DMS 273 (cell line): ENCODE measurements around the gene SSH2.
"Not testable (repeated sequence)": the region's sequence is repeated elsewhere in the genome, so short reads cannot be mapped to it uniquely, and the experiment has no call there.

Experiments used
- DNase-seq: peaks from one replicate; lab custom pipeline; 2025; ENCODE audit not compliant: unreplicated experiment; lab: John Stamatoyannopoulos, UW

The SSH2 gene

DNA sequence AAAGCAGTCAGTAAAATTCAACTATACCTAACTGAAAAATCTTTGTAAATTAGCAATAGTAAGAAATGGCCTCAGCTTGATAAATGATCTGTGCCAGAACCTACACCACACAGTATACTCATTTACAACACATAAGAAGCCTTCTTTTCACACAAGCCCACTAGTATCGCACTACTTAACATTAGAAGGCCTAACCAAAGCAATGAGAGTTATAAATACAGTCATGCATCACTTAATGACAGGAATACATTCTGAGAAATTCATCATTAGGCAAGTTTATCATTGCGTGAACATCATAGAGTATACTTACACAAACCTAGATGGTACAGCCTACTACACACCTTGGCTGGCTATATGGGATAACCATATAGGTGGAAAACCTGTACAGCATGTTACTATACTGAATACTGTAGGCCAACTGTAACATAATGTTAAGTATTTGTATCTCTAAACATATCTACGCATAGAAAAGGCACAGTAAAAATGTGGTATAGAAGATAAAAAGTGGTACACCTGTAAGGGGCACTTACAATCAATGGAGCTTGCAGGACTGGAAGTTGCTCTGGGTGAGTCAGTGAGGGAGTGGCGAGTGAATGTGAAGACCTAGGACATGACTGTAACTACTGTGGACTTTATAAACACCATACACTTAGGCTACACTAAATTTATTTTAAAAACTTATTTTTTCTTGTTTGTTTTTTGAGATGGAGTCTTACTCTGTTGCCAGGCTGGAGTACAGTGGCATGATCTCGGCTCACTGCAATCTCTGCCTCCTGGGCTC, 180.8 kb downstream of the SSH2 start:
- no peak for DNase-seq

DNA sequence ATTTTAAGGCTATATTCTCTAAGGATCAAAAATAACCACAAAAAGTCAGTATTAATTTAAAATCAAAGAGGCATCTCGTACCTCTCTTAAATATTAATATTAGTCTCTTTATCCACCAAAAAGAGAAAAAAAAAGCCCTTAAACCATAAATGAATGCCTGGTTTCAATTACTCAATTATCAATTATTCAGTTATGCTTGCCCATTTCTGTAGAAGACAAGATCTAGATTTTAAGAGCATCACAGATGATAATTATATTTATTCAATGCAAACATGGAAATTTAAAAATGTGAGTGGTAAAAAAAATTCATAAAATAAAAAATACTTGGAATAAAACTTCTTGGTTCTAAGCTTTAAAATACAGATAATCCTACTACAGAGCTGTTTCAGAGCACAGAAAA, 181.6 kb downstream of the SSH2 start:
- no peak for DNase-seq

DNA sequence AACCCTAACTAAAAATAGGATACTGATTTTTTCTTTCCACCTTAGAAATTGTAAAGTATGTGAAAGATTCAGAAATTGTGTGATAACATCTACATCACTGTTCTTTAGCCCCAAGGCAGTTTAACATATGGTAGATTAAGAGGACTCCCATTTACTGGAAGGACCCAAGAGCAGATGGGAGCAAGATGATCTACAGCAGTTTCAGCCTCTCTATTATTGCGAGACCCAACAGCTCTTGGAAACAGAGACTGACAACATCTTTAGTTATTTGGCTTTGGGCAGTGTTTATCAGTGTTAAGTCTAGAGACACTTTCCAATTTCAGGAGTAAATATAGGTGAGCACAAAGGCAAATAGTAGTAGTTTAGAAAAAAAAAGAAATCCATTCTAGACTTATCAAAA, 182.4 kb downstream of the SSH2 start:
- DNase-seq, result peak; percentile 85

DNA sequence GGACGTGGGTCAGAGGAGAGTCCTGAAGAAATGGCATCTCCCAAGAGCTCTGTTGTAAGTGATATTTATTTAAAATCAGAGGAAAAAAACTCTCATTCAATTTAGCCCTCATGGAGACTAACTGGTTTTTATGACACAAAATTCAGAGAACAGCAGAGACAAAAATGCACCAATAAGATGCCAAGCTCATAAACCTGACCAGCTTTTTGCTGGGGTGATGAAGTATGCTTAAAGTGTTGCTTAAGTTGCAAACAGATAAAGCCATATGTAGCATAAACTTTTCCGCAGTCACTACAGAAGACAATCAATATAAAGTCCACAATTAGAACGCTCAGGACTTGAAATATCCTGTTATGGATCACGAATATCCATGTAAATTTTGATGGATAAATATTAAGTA, 183.4 kb downstream of the SSH2 start:
- DNase-seq, result peak; percentile 11

DNA sequence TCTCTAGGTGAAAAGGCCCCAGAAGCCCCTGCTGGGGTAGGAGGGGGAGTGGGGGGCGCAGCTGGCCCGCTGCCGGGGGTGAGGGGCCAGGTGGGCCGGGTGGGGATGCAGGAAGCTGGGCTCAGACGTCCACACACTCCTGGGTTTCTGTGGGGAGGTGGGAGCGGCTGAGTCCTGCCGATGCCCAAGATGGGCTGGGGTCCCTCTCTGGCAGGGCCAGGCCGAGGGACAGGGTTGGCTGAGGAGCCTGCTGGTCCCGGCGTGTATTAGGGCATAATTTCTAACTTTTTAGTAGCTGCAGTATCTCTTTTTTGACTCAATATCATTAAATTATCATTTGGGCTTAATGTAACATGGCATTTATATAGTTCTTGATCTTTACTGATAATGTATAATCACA, 185.9 kb downstream of the SSH2 start:
- DNase-seq, result no peak

DNA sequence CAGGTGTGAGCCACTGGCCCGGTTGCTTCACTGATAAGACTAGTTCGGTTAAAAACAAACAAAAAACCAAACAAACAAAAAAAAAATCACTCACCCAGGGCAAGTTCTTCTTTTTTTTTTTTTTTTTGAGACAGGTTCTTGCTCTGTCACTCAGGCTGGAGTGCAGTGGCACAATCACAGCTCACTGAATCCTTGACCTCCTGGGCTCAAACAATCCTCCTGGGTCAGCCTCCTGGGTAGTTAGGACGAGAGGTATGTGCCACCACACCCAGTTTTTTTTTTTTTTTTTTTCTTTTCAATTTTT, 187.9 kb downstream of the SSH2 start:
- DNase-seq, result no peak

DNA sequence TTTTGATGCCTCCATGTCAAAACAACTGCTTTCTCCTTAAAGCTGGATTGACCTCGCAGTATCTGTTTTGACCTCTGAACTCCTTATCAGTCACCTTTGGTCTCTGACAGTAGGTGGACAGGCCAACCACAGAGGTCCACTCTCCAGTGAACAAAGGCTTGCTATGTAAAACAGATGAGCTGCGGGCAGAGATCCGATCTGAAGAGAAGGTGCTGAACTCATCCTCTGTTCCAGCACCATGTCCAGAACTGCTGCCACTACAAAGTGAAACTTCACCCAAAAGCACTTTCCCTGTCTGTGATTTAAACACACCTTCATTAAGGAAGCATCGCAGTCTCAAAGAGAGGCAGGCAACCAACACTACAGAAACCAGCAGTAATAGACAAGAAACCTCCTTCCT, 190.0 kb downstream of the SSH2 start:
- no peak for DNase-seq

DNA sequence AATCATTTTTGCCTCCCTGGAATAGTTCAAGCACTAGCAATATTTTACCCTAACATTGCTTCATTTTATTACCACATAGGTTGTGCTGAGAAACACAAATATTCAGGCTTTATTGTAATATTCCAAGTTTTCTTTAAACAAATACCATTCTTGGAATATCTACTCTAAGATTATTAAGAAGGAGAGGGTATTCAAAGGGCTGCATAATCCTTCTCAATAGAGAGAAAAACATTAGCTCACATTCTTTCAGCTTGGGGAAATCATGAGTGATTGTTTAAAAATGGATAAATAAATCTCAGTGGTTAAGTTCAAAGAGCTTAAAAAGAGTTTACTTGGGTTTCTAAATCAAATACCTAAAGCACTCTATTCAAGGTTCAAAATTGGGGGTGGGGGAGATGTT, 195.4 kb downstream of the SSH2 start:
- no peak for DNase-seq

DNA sequence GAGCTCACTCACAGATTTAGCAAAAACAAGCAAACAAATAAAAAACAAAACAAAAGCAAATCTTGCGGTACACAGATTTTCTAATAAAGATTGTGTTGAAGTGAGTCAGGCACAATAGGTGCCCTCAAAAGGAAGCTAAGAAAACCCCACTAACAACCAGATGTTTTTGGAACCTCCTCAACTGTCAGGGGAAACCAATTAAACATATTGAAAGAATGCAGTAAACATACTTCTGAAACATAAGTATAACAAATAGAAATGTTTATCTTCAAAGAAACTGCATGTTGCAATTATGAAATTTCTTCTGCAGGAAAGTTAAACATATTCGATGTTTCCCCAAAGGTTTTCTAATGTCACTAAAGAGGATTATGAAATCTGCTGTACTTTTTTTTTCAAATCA, 196.9 kb downstream of the SSH2 start:
- no peak for DNase-seq

DNA sequence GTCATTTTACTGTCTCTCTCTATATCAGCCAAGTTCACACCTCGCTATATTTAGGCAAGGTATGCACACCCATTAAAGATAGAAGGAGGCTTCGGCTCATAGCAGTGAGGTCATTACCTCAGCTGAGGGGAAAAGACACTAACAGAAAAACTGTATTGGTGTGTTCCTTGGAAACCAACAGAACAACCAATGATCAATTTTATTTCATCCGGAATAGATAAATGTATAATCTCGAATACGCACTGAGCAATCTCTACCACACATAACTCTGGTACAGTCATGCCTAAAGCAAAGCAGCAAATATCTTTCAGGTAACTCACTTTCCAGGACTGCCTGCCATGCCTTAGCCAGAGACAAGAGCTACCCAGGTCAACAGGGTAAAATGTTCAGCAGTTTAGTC, 197.4 kb downstream of the SSH2 start:
- no peak for DNase-seq

DNA sequence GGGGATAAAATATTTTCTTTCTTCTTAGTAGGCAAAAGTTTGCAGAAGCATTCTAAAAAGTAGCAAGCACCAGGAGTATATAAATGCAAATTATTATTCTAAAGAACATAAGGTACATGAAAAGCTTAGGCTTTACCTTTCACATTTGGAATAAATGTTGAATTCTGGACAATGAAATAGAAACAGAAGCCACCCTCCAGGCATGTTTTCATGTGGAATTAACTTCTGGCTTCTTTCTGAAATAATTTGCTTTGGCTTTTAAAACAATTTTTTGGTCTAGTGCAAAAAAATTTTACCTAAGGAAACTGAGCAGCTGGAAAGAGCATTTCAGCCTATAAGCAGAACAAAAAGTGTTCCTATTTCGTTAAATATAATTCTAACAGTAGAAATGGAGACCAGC, 197.8 kb downstream of the SSH2 start:
- no peak for DNase-seq

DNA sequence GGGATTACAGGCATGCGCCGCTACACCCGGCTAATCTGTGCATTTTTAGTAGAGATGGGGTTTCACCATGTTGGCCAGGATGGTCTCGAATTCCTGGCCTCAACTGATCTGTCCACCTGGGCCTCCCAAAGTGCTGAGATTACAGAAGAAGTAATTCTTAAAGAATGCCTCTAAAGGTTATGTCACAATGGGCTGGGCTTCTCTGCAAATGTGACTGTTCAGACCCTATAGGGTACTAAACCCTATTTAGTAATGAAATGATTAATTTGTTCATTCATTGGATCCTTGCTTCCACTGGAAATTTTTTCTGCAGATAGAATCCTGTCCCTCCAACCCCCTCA, 198.5 kb downstream of the SSH2 start:
- DNase-seq, result no peak

DNA sequence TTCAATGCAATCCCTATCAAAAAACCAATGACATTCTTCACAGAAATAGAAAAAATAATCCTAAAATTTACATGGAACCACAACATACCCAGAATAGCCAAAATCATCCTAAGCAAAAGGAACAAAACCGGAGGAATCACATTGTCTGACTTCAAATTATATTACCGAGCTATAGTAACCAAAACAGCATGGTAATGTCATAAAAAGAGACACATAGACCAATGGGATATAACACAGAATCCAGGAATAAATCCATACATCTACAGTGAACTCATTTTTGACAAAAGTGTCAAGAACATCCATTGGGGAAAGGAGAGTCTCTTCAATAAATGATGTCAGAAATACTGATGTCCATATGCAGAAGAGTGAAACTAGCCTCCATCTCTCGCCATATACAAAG, 201.5 kb downstream of the SSH2 start:
- DNase-seq, result no peak

DNA sequence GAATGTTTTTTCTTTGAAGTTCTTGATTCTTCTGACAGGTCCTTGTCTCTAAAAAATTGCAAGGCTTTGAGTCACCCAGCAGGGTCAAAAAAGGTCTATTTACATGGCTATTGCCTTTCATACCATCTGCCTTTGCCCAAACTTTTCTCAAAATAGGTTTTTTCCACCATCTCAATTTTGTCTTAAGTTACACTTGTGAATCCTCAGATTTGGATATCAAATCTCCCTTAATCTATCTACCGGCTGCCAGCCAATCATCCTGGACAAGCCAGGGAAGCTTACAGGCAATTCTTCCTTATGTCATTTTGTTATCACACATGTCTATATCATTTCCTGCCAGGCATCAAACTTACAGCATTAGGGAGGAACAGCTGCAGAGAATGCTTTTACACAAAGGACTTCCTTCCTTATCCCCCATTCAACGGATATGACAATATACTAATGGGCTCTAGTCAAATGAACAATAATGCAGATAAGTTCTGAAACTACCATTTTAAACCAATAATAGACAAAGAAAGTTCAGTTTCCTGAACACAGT, 203.2 kb downstream of the SSH2 start:
- DNase-seq, result peak; percentile 71

DNA sequence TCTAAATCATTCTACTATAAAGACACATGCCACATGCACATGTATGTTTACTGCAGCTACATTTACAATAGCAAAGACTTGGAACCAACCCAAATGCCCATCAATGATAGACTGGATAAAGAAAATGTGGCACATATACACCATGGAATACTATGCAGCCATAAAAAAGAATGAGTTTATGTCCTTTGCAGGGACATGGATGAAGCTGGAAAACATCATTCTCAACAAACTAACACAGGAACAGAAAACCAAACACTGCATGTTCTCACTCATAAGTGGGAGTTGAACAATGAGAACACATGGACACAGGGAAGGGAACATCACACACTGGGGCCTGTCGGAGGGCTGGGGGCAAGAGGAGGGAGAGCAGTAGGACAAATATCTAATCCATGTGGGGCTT, 204.6 kb downstream of the SSH2 start:
- DNase-seq, result not testable (repeated sequence)

DNA sequence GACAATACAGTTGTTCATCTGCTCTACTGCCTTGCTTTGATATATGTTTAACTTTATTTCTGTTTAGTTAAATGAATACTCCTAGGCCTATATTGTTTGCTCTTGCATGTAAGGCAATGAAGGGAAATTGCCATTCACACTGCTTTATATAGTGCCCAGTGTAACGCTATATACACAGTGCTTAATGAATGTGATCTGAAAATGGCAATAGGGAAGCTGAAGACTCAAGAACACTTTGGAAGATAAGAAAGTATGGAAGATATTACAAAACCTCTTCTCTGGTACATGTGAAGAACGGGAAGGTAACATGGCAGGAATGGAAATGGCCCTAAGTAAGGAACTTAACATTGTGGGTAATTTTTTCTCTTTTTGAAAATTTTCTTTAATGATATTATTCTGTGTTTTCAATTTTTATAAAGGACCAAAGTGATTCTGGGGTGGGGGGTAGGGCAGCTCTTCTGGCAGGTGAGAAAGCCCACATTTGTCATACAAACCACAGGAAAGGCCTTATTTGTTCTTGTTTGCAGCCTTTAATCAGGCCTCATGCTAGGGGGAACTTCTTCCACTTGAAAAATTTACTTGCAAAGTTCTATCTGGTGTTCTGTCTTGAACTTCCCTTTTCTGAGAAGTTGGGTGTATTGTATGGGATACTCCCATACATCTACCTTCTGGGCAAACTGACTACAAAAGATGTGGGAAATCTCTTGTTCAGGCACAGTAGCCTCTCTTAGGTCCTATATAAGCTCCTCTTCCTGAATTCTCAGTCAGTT, 206.6 kb downstream of the SSH2 start:
- no peak for DNase-seq

DNA sequence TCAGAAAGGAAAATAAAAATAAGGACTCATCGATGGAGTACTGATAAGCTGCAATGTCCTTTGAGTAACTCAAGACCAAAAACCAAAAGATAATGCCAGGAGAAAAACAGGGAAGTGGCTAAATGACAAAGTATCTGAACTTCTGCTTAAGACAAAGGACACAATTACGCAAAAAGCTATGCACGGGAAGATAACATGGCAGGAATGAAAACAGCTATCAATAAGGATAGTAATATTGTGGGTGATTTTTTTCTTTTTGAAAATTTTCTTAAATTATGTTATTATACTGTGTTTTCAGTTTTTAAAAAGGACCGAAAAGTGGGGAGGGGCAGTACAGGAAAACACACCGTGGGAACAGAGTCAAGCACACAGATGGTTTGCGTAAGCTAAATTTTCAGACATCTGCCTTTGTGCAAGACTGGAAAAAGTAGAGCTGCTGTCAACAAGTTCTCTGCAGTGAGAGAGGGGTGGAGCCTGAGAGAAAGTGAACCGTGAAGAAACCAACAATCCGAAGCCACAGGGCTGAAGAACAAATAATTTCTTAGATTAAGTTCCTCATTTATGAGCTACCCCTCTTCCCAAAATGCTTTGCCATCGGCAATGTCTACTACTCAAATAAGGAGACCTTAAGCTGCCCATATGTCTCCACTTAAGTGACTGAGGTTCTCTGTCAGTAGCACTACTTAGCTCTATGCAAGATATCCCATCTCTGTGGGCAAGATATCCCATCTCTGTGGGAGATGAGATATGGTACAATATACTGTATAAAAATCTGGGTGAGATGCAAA, 207.4 kb downstream of the SSH2 start:
- DNase-seq, result peak; percentile 93

DNA sequence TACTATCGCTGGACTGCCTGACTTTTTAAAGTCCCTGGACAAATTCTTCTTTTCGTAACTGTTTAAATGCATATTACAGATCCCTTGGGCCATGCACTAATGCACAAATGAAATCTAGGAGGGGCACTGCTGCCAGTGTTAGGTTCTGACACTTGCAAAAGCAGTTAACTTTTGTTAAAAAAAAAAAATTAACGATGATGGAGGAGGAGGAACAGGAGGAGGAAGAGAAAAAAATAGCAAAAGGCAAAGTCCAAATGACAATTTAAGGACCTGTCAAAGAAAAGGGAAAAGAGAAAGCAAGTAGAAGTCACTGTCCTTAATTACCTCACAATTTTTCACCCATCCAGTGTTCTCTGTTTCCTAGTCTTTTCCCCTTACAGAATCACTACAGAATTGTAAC, 209.5 kb downstream of the SSH2 start:
- DNase-seq, result no peak

DNA sequence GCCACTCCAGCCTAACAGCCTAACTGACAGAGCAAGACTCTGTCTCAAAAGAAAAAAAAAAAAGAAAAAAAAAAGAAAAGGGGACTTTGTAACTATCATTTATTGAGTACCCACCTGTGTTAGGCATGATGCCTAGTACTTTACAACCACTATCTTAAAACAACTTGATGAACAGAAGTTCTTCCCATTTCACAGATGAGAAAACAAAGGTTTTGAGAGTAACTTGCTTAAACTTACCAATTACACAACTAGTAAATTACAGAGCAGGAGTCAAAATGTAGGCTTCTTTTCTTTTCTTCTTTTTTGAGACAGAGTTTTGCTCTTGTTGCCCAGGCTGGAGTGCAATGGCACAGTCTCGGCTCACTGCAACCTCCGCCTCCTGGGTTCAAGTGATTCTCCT, 210.6 kb downstream of the SSH2 start:
- no peak for DNase-seq

DNA sequence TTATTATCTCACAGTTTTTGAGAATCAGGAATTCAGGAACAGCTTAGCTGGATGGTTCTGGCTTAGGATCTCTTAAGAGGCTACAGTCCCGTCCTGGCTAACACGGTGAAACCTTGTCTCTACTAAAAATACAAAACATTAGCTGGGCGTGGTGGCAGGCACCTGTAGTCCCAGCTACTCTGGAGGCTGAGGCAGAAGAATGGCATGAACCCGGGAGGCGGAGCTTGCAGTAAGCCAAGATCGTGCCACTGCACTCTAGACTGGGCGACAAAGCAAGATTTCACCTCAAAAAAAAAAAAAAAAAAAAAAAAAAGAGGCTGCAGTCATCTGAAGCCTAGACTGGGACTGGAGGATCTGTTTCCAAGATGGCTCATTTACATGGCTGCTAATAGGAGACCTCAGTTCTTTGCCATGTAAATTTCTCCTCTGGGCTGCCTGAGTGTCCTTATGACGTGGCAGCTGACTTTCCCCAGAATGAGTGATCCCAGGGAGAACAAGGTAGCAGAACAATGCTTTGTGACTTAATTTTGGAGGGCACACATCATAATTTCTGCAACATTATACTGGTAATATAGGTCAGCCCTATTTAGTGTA, 211.5 kb downstream of the SSH2 start:
- DNase-seq, result no peak

DNA sequence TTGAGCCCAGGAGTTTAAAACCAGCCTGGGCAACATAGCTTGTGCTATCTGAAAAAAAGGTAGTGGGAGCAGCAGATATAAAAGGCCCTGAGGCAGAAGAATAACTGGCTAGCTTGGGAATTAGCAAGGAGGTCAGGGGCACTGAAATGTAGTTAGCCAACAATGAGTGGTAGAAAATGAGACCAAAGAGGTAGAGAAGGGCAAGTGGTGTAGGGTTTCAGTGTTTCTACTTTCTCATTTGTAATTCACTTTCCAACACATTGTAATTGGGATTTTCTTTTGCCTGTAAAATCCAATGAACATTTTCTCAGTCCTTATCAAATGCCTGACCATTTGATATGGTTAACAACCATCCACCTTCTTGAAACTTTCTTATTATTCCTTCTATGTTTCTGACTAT, 212.2 kb downstream of the SSH2 start:
- no peak for DNase-seq

DNA sequence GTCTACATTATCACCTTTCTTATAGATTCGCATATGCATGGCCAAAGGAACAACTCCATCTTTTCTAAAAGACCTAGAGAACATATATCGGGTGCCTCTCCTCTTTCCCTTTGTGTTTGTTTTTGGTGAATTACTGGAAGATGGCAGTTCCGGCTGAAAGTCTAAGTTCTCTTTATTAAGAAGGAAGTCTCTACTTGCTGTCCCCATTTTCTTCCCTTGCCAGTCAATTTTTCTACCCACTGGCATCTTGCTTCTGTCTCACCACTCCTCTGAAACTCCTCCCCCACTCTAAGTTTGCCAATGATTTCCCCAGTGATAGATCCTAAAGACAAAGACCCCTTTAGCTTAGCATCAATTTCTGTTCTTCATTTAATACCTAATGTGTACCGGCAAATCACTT, 213.5 kb downstream of the SSH2 start:
- DNase-seq, result no peak
